Adipocyte (in vitro differentiated cells): ENCODE data around the gene ALDH5A1.

Experiments
- DNase-seq: peaks from one replicate; pipeline ENCODE4 v3.0.0-alpha.2; 2015; ENCODE audit warnings: low read depth
- H3K27me3 ChIP-seq: replicated peaks from 2 replicates; pipeline ENCODE4 v1.7.0; 2013; ENCODE audit warnings: mild to moderate bottlenecking, low read length, moderate library complexity; ENCODE audit not compliant: control insufficient read depth, insufficient read depth
- H3K36me3 ChIP-seq: 2 replicates; pipeline ENCODE4 v1.7.0; 2013; ENCODE audit warnings: low read length, mild to moderate bottlenecking, moderate library complexity; ENCODE audit not compliant: control insufficient read depth, insufficient read depth, severe bottlenecking
- H3K4me1 ChIP-seq: 2 replicates; pipeline ENCODE4 v1.7.0; 2013; ENCODE audit warnings: mild to moderate bottlenecking, low read length, moderate library complexity; ENCODE audit not compliant: control insufficient read depth, insufficient read depth
- H3K4me3 ChIP-seq: 2 replicates; pipeline ENCODE4 v1.7.0; 2013; ENCODE audit warnings: mild to moderate bottlenecking, low read length, moderate library complexity
- H3K9ac ChIP-seq: 2 replicates; pipeline ENCODE4 v1.7.0; 2013; ENCODE audit warnings: mild to moderate bottlenecking, low read length, moderate library complexity
- H3K9me3 ChIP-seq: 2 replicates; pipeline ENCODE4 v1.7.0; 2013; ENCODE audit warnings: mild to moderate bottlenecking, low read length, moderate library complexity; ENCODE audit not compliant: control insufficient read depth

The ALDH5A1 gene

GRCh38 chr6:24576447-24576846, 81.7 kb downstream of the ALDH5A1 start:
- H3K36me3 ChIP-seq, result no peaks in the 10 kb centered on the region
- no peak overlapping the region for H3K4me3 ChIP-seq
- DNase-seq, result no peak
- H3K4me1 ChIP-seq, result no peaks in the 10 kb centered on the region
- H3K9ac ChIP-seq, result no peak overlapping the region
- H3K27me3 ChIP-seq, result no peaks in the 10 kb centered on the region
- no peaks in the 10 kb centered on the region for H3K9me3 ChIP-seq

- DNase-seq, result peak; percentile 86
- Histone ChIP-seq H3K9me3 (no peaks in the 10 kb centered on the region), H3K36me3 (no peaks in the 10 kb centered on the region), H3K27me3 (no peaks in the 10 kb centered on the region), H3K9ac (no peak overlapping the region), H3K4me3 (no peak overlapping the region), H3K4me1 (peaks cover 12% of the 10 kb centered on the region)
Measured at GRCh38 chr6:24581084-24581669, 86.4 kb downstream of the ALDH5A1 start.

GRCh38 chr6:24583463-24584381, 89.0 kb downstream of the ALDH5A1 start:
- Histone ChIP-seq H3K4me1 (peaks cover 12% of the 10 kb centered on the region), H3K9ac (peak overlapping the region; percentile 23), H3K9me3 (no peaks in the 10 kb centered on the region), H3K4me3 (peak overlapping the region; percentile 45), H3K27me3 (peaks cover 16% of the 10 kb centered on the region), H3K36me3 (no peaks in the 10 kb centered on the region)
- peak; percentile 88 for DNase-seq

GRCh38 chr6:24584382-24584720, 89.6 kb downstream of the ALDH5A1 start:
- DNase-seq, result no peak
- H3K27me3 ChIP-seq, result peaks cover 16% of the 10 kb centered on the region
- no peaks in the 10 kb centered on the region for H3K36me3 ChIP-seq
- H3K9me3 ChIP-seq, result no peaks in the 10 kb centered on the region
- no peak overlapping the region for H3K4me3 ChIP-seq
- H3K4me1 ChIP-seq, result peaks cover 12% of the 10 kb centered on the region
- no peak overlapping the region for H3K9ac ChIP-seq
